GM10847 (cell line): Measurements from ENCODE around the gene ELFN2.

ENCODE experiments used
- POLR2A ChIP-seq: IDR thresholded peaks from 2 replicates; pipeline ENCODE4 v1.6.1; 2011; ENCODE audit not compliant: insufficient read length; ENCODE audit errors: extremely low read depth

ELFN2 gene

DNA sequence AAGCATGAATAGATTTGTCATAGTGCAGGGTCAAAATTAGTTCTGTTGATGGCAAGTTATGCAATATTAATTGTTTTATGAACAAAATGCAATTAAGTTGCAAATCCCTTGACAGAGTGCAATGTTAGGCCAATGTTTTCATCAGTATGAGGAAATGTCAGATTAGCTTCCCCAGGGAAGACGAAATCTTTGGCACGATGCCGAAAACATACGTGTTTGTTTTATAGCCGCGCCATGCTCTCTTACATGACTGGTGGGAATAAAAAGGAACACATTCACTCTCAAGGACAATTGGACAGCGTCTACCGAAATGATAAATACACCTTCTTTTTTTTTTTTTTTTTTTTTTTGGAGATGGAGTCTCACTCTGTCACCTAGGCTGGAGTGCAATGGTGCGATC lies 31.9 kb upstream of the ELFN2 start:
- no peak for TF ChIP-seq POLR2A

GRCh38 chr22:37457093-37457893 lies 30.0 kb upstream of the ELFN2 start:
- no peak for TF ChIP-seq POLR2A

DNA sequence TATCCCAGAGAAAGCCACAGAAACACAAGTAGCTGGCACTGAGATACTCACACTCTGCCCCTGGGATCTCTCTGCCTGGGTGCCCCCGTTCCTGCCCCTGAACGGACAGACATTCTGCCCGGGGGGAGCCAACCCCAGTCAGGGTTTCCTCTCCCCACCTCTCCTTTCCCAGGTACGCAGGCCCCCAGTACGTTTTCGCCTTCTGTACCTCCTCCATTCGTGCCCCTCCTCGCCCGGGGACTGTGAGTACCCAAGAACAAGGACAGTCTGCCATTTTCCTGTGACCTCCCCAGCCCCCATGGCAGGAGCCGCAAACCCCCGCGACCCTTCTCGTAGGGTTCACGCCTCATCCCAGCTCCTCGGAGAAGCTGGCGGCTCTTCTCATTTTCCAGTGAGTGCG lies 29.1 kb upstream of the ELFN2 start:
- no peak for TF ChIP-seq POLR2A

- no peak for TF ChIP-seq POLR2A
Observed at GRCh38 chr22:37455896-37456295, 28.6 kb upstream of the ELFN2 start.

DNA sequence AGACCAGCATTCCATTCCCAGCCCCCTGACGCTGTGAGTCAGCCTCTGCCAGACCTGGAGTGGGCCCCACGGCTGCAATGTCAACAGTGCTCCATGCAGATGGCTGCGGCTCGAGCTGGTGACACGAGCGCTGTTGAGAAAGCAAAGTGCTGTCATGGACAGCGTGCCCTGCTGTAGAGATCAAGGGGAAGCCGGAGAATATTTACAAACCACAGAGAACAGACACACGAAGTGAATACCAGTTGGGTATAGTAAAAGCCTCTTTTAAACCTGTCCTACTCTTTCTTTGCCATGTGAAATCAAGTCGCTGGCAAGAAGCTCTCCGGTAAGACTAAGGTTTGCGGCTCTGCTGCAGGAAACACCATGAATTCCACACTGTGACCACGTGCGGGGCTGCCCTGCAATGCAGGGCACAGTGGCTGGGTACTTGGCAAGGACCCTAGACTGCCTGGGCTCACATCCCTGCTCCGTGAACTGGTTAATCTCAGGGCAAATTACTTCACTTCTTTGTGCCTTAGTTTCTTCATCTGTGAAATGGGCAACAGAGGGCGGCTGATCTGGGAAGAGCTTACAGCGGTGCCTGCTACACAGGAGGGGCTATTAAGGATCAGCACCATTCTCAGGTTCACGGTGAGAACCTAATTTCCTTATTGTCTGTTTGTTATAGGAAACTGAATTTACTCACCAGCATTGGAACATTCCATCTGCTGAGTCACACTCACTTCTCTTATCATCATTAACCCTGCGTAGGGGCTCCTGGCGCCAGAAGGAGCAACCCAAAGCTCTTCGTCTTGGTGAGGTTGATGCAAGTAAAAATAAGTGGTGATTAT lies 27.8 kb upstream of the ELFN2 start:
- TF ChIP-seq POLR2A: no peak

- TF ChIP-seq POLR2A: no peak
Observed at GRCh38 chr22:37453696-37454095, 26.4 kb upstream of the ELFN2 start.

- no peak for TF ChIP-seq POLR2A
Observed at GRCh38 chr22:37451218-37451617, 23.9 kb upstream of the ELFN2 start.

GRCh38 chr22:37449331-37450001 lies 22.2 kb upstream of the ELFN2 start:
- TF ChIP-seq POLR2A: no peak

GRCh38 chr22:37448516-37449127 lies 21.3 kb upstream of the ELFN2 start:
- no peak for TF ChIP-seq POLR2A

- no peak for TF ChIP-seq POLR2A
Observed at GRCh38 chr22:37445501-37445900, 18.2 kb upstream of the ELFN2 start.

- TF ChIP-seq POLR2A: no peak
Observed at GRCh38 chr22:37443977-37444376, 16.7 kb upstream of the ELFN2 start.

DNA sequence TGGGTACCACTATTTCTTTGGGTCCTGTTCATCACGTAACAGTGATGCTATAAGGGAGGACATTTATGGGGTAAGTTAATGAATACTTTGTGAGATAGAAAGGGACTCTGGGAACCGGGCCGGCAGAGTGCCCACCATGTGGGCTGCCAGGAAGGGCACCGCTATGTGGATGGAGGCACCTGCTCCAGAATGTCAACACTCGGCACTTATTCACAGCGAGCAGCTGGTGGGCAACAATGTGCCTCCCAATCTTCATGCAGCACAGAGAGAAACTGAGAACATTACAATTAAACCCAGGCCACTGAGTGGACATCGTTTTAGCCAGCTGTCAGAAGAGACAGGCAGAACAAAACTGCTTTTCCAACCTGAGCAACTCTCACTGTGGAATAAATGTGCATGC lies 15.8 kb upstream of the ELFN2 start:
- no peak for TF ChIP-seq POLR2A

DNA sequence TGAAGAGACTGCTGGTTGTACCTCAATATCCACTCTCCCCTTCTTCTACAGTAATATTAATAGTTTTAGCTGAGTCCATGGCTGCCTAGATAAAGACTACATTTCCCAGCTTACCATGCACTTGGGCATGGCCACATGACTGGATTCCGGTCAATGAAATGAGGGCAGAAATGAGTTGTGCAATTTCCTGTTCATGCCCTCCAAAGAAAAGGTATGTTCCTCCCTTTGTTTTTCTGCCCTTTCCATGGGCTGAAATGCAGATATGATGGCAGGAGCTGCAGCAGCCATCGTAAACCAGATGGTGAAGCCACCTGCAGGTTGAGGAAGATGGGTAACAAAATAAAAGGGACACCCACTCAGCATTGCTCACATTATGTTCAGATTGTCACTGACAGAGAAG lies 15.3 kb upstream of the ELFN2 start:
- no peak for TF ChIP-seq POLR2A

DNA sequence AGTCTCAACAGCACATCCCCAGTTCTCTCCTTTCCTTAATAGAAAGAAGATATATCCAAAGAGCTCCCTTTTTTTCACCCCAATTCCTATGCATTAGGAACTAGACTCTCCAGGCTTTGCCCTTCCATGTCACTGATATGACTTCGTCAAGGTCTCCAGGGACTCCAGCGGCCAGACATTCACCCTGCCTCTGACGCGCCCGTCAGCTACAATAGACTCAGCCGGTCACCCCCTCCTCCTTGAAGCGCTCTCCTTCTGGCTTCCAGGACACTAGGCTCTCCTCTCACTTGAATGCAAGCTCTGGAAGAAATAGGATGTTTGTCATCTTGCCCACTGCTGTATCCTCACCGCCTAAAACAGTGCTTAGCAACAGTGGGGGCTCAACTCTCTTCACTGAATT lies 14.9 kb upstream of the ELFN2 start:
- TF ChIP-seq POLR2A: no peak

DNA sequence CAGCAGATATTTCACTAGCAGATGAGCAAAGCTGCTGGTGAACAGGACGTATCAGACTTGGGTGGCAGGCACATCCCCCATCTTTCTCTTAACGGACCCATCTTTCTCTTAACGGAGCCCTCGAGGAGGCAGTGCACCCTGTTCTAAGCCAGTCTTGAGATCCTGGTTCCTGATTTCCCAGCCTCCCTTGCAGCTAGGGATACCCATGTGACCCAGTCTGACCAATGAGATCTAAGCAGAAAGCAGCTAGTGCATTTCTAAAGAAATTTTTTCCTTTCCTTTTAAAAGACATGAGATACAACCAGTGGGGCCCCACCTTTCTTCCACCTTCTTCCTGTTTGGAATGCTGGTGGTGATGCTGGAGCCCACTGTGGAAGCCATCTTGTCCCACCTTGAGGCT lies 13.6 kb upstream of the ELFN2 start:
- no peak for TF ChIP-seq POLR2A

GRCh38 chr22:37439347-37439746 lies 12.1 kb upstream of the ELFN2 start:
- no peak for TF ChIP-seq POLR2A

DNA sequence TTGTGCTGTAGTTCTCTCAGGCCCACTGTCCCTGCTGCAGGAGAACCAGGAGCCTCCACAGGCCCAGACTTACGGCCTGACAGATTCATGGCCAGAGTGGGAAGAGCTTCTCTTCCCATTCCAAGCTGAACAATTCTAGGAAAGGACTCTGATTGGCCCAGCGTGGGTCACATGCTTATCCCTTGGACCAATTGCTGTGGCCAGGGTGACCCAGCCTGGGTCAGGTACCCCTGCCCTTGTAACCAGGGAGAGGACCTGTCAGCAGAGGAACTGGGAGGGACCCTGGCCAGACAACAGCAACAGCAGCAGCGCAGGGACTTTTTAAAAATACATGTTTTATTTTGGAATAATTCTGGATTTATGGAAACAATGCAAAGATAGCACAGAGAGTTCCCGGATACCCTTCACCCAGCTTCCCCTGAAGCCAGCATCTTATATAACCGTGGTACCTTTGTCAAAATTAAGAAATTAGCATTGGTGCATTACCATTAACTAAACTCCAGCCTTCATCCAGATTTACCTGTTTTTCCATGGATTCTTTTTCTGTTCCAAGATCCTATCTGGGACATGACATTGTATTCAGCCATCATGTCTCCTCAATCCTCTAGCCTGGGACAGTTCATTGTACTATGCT lies 8.8 kb upstream of the ELFN2 start:
- no peak for TF ChIP-seq POLR2A
